A549 (cell line): ENCODE data around the gene BNC2. TPM values are rescaled to one million over a fixed set of nuclear protein-coding genes. Genes with fewer than 3 reads are reported as not detected.

Source experiments
- ATAC-seq, 2 experiments: fragments of 200-7000 bp in 1 of 2; fragments of >200 bp in 1 of 2; cut with Nextera tagmentation in 1 of 2; cut with Tn5 transposase in 1 of 2; 3 replicates each; pipeline versions ENCODE4 v1.8.0 to v1.9.1; 2018 to 2020; ENCODE audit warnings: mild to moderate bottlenecking in 1 of 2, moderate library complexity in 1 of 2
- CTCF ChIA-PET: fragments of 300-600 bp; sonication (Branson Sonifier 250); formaldehyde crosslinking; extraction: SDS; loops from one replicate; lab custom pipeline; 2021; ENCODE audit warnings: antibody characterized with exemption, inconsistent platforms; lab: Yijun Ruan, JAX
- POLR2A ChIA-PET: fragments of 350-600 bp; formaldehyde crosslinking; extraction: SDS; loops from one replicate; lab custom pipeline; 2021; ENCODE audit warnings: antibody characterized with exemption, inconsistent platforms; lab: Yijun Ruan, JAX
- DNase-seq, 2 experiments: peaks; one replicate each; pipeline versions ENCODE4 v3.0.0 to v3.0.0-alpha.2; 2011 to 2016; ENCODE audit warnings: low read depth in 1 of 2, low spot score in 1 of 2
- FAIRE-seq: peaks from 2 replicates; lab custom pipeline; 2011; peaks lifted over from hg19 to GRCh38; lab: Jason Lieb, UNC
- H3K27ac ChIP-seq, 2 experiments: fragments of >200 bp; sonication (Bioruptor Twin); formaldehyde crosslinking; 3 replicates each; pipeline ENCODE4 v1.5.1; 2016 to 2017
- H3K4me1 ChIP-seq: fragments of >200 bp; sonication (Bioruptor Twin); formaldehyde crosslinking; 3 replicates; pipeline ENCODE4 v1.6.1; 2016
- H3K4me2 ChIP-seq: fragments of >200 bp; sonication (Bioruptor Twin); formaldehyde crosslinking; 3 replicates; pipeline ENCODE4 v1.6.1; 2016
- H3K4me3 ChIP-seq: fragments of >200 bp; sonication (Bioruptor Twin); formaldehyde crosslinking; 3 replicates; pipeline ENCODE4 v1.5.1; 2016
- H3K9me3 ChIP-seq: fragments of >200 bp; sonication (Bioruptor Twin); formaldehyde crosslinking; 3 replicates; pipeline ENCODE4 v1.6.1; 2016
- ATOH8 ChIP-seq: fragments of 250-450 bp; sonication (Bioruptor Pico); IDR thresholded peaks from 2 replicates; pipeline ENCODE4 v1.5.0; 2020; ENCODE audit warnings: low read depth, mild to moderate bottlenecking, moderate library complexity
- BCL3 ChIP-seq: fragments of >200 bp; sonication (Bioruptor Twin); formaldehyde crosslinking; IDR thresholded peaks from 3 replicates; pipeline ENCODE4 v1.6.1; 2016
- CBX8 ChIP-seq: fragments of 200-600 bp; sonication (generic); IDR thresholded peaks from 2 replicates; pipeline ENCODE4 v1.6.1; 2016
- CEBPB ChIP-seq, 2 experiments: fragments of >200 bp in 1 of 2; sonication (Bioruptor Twin) in 1 of 2; formaldehyde crosslinking in 1 of 2; IDR thresholded peaks; 2 replicates each; pipeline ENCODE4 v1.6.1; 2012 to 2016
- CHD2 ChIP-seq: fragments of 150-350 bp; IDR thresholded peaks from 2 replicates; pipeline ENCODE4 v1.6.1; 2014; ENCODE audit warnings: low read length; ENCODE audit not compliant: partially characterized antibody
- CTCF ChIP-seq: fragments of >200 bp; sonication (Bioruptor Twin); formaldehyde crosslinking; IDR thresholded peaks from 3 replicates; pipeline ENCODE4 v1.5.1; 2016
- EHF ChIP-seq: fragments of 250-450 bp; sonication (Bioruptor Pico); IDR thresholded peaks from 2 replicates; pipeline ENCODE4 v1.5.0; 2020; ENCODE audit warnings: mild to moderate bottlenecking
- FOSL2 ChIP-seq, 2 experiments: fragments of 450-650 bp in 1 of 2; fragments of >200 bp in 1 of 2; sonication (Bioruptor Twin) in 1 of 2; formaldehyde crosslinking; IDR thresholded peaks; 2 replicates each; pipeline versions ENCODE4 v1.5.0 to v1.6.1; 2016 to 2020; ENCODE audit warnings: mild to moderate bottlenecking in 1 of 2, moderate library complexity in 1 of 2
- FOXS1 ChIP-seq: fragments of 250-450 bp; sonication (Bioruptor Pico); IDR thresholded peaks from 2 replicates; pipeline ENCODE4 v1.5.0; 2020; ENCODE audit warnings: mild to moderate bottlenecking, moderate library complexity
- HDAC2 ChIP-seq: fragments of 200-600 bp; sonication (generic); IDR thresholded peaks from 2 replicates; pipeline ENCODE4 v1.6.1; 2016
- HOXB5 ChIP-seq: fragments of 250-450 bp; sonication (Bioruptor Pico); IDR thresholded peaks from 2 replicates; pipeline ENCODE4 v1.5.0; 2020; ENCODE audit warnings: mild to moderate bottlenecking, moderate library complexity
- JUN ChIP-seq, 2 experiments: fragments of >200 bp; sonication (Bioruptor Twin); formaldehyde crosslinking; IDR thresholded peaks; 2 replicates in 1 of 2; 3 replicates in 1 of 2; pipeline ENCODE4 v1.6.1; 2016 to 2017
- KDM1A ChIP-seq: fragments of 200-600 bp; sonication (generic); IDR thresholded peaks from 2 replicates; pipeline ENCODE4 v1.6.1; 2016; ENCODE audit warnings: low read depth, mild to moderate bottlenecking
- MAFK ChIP-seq: fragments of 450-650 bp; IDR thresholded peaks from 2 replicates; pipeline ENCODE4 v1.6.1; 2014; ENCODE audit not compliant: partially characterized antibody
- MAZ ChIP-seq: fragments of 150-350 bp; IDR thresholded peaks from 2 replicates; pipeline ENCODE4 v1.6.1; 2014; ENCODE audit warnings: antibody characterized with exemption, low read depth, low read length, borderline replicate concordance
- MYC ChIP-seq: IDR thresholded peaks from 2 replicates; pipeline ENCODE4 v1.6.1; 2012; ENCODE audit warnings: mild to moderate bottlenecking, inconsistent platforms, low read length, improper control_type of control experiment, borderline replicate concordance
- NPAS2 ChIP-seq: fragments of 250-450 bp; sonication (Bioruptor Pico); IDR thresholded peaks from 2 replicates; pipeline ENCODE4 v1.8.0; 2022; ENCODE audit warnings: mild to moderate bottlenecking, moderate library complexity, borderline replicate concordance
- PHF8 ChIP-seq: fragments of 200-600 bp; sonication (generic); IDR thresholded peaks from 2 replicates; pipeline ENCODE4 v1.6.1; 2016; ENCODE audit warnings: low read depth, mild to moderate bottlenecking, antibody characterized with exemption, moderate library complexity, borderline replicate concordance
- RARB ChIP-seq: fragments of 250-450 bp; sonication (Bioruptor Pico); IDR thresholded peaks from 2 replicates; pipeline ENCODE4 v1.8.0; 2021; ENCODE audit warnings: mild to moderate bottlenecking, moderate library complexity
- RCOR1 ChIP-seq: fragments of 150-350 bp; IDR thresholded peaks from 2 replicates; pipeline ENCODE4 v1.6.1; 2014; ENCODE audit warnings: antibody characterized with exemption, low read length, low read depth
- RFX5 ChIP-seq: fragments of 450-650 bp; IDR thresholded peaks from 2 replicates; pipeline ENCODE4 v1.7.1; 2014; ENCODE audit warnings: antibody characterized with exemption, mild to moderate bottlenecking, moderate library complexity
- RNF2 ChIP-seq: fragments of 200-600 bp; sonication (generic); IDR thresholded peaks from 2 replicates; pipeline ENCODE4 v1.6.1; 2016; ENCODE audit warnings: low read depth, mild to moderate bottlenecking, antibody characterized with exemption, moderate library complexity, borderline replicate concordance
- SMC3 ChIP-seq: fragments of >200 bp; sonication (Bioruptor Twin); formaldehyde crosslinking; IDR thresholded peaks from 3 replicates; pipeline ENCODE4 v1.6.1; 2018; ENCODE audit warnings: inconsistent platforms
- SREBF2 ChIP-seq: fragments of 450-650 bp; IDR thresholded peaks from 2 replicates; pipeline ENCODE4 v1.6.1; 2014; ENCODE audit warnings: mild to moderate bottlenecking, moderate library complexity
- TFCP2L1 ChIP-seq: fragments of 250-450 bp; sonication (Bioruptor Pico); IDR thresholded peaks from 2 replicates; pipeline ENCODE4 v1.5.0; 2021; ENCODE audit warnings: mild to moderate bottlenecking
- TP53 ChIP-seq: fragments of 250-450 bp; sonication (Bioruptor Pico); IDR thresholded peaks from 2 replicates; pipeline ENCODE4 v1.5.0; 2021; ENCODE audit warnings: mild to moderate bottlenecking, moderate library complexity
- ZNF302 ChIP-seq: fragments of 250-450 bp; sonication (Bioruptor Pico); IDR thresholded peaks from 2 replicates; pipeline ENCODE4 v1.9.0; 2021; ENCODE audit warnings: inconsistent platforms, mild to moderate bottlenecking, moderate library complexity
- whole genome bisulfite sequencing: methylation state at CpG from one replicate; pipeline ENCODE4 v1.1.6; 2017; ENCODE audit errors: missing lambda C conversion rate; 5-methylcytosine and 5-hydroxymethylcytosine counted together
- polyA plus RNA-seq, 4 experiments: library from polyadenylated mRNA; depleted of rRNA in 3 of 4; stranded (reverse); fragments of >200 nt; fragmentation: RNase III in 1 of 4; extraction: RNeasy Plus Mini Kit Qiagen cat#74134 plus additional on column Dnase treatment in 1 of 4; gene quantifications; 2 replicates in 3 of 4; 3 replicates in 1 of 4; pipeline ENCODE4 v1.2.3, GENCODE V29; 2011 to 2017

The BNC2 gene
- polyA plus RNA-seq, 2 of the 4 experiments (the other 2 are of a cell fraction): 6.2 to 7.5 TPM

GRCh38 chr9:16618524-16618923 is 251.9 kb downstream of the BNC2 start (continued):
- TF ChIP-seq BCL3: no peak

- no peak for FAIRE-seq
- no peak overlapping the region for H3K27ac ChIP-seq
- 82% methylated on average over 2 of the region's 2 CpGs for WGBS
- no peak for DNase-seq
- ChIA-PET POLR2A (no interaction called here), CTCF (interaction anchor here (0.9 to 1.3 kb wide), 2 partner anchors 8 to 425 kb away, joined by 3 to 4 read pairs; no protein-coding TSS in a partner anchor)
- H3K4me2 ChIP-seq: no peak overlapping the region
- peaks cover 13% of the 10 kb centered on the region; the same call in 1 of the 3 replicates for H3K4me1 ChIP-seq
- TF ChIP-seq TFCP2L1 (CRISPR knock-in tag) (no peak), RCOR1 (no peak), EHF (no peak), BCL3 (no peak), NPAS2 (CRISPR knock-in tag) (no peak), ZNF302 (CRISPR knock-in tag) (no peak), SREBF2 (no peak), RNF2 (no peak), SMC3 (no peak), HDAC2 (no peak)
- no peak for ATAC-seq
- no peaks in the 10 kb centered on the region for H3K9me3 ChIP-seq
- no peak overlapping the region for H3K4me3 ChIP-seq
Observed at GRCh38 chr9:16616686-16617085, 253.8 kb downstream of the BNC2 start.

- ChIA-PET POLR2A (no interaction called here), CTCF (interaction anchor here (1.2 kb wide), 1 partner anchor 9 kb away, joined by 4 read pairs; no protein-coding TSS in a partner anchor)
- Histone ChIP-seq H3K4me3 (no peak overlapping the region), H3K4me1 (peaks cover 13% of the 10 kb centered on the region; the same call in 1 of the 3 replicates), H3K4me2 (no peak overlapping the region), H3K9me3 (no peaks in the 10 kb centered on the region), H3K27ac (no peak overlapping the region)
- TF ChIP-seq RNF2: no peak
- TF ChIP-seq CTCF: no peak
- TF ChIP-seq RARB: no peak
- no peak for TF ChIP-seq KDM1A
- TF ChIP-seq MYC: no peak
- no peak for TF ChIP-seq CEBPB (IDR thresholded peaks at IDR 0.05)
- TF ChIP-seq HOXB5: no peak
- TF ChIP-seq ATOH8: no peak
- no peak for TF ChIP-seq RFX5
- TF ChIP-seq FOSL2 (IDR thresholded peaks at IDR 0.05): no peak
- no peak for TF ChIP-seq FOSL2 (CRISPR knock-in tag; IDR thresholded peaks at IDR 0.05)
- no peak for TF ChIP-seq JUN (IDR thresholded peaks at IDR 0.05)
- no peak for TF ChIP-seq MAFK
- TF ChIP-seq CBX8: no peak
- no peak for TF ChIP-seq FOXS1 (CRISPR knock-in tag)
- no peak for TF ChIP-seq PHF8
- no peak for TF ChIP-seq EHF
- no peak for TF ChIP-seq MAZ
- TF ChIP-seq TFCP2L1 (CRISPR knock-in tag): no peak
- TF ChIP-seq TP53 (CRISPR knock-in tag): no peak
- TF ChIP-seq CHD2: no peak
- FAIRE-seq (no peak), DNase-seq (no peak), ATAC-seq (no peak)
- WGBS: 83% methylated on average over 4 of the region's 4 CpGs
Observed at GRCh38 chr9:16615451-16615850, 255.0 kb downstream of the BNC2 start.
